GM18511 (cell line): ENCODE data around the gene CACNA1H.
"Not testable (repeated sequence)": the region's sequence is repeated elsewhere in the genome, so short reads cannot be mapped to it uniquely, and the experiment has no call there.

Experiments
- ATAC-seq: cut with Tn5 transposase; IDR thresholded peaks from one replicate; pipeline ENCODE4 v1.9.1; 2021; ENCODE audit warnings: mild to moderate bottlenecking, moderate library complexity; ENCODE audit not compliant: unreplicated experiment

The CACNA1H gene

GRCh38 chr16:1221628-1222552 lies 69.0 kb downstream of the CACNA1H start:
- no peak for ATAC-seq

DNA sequence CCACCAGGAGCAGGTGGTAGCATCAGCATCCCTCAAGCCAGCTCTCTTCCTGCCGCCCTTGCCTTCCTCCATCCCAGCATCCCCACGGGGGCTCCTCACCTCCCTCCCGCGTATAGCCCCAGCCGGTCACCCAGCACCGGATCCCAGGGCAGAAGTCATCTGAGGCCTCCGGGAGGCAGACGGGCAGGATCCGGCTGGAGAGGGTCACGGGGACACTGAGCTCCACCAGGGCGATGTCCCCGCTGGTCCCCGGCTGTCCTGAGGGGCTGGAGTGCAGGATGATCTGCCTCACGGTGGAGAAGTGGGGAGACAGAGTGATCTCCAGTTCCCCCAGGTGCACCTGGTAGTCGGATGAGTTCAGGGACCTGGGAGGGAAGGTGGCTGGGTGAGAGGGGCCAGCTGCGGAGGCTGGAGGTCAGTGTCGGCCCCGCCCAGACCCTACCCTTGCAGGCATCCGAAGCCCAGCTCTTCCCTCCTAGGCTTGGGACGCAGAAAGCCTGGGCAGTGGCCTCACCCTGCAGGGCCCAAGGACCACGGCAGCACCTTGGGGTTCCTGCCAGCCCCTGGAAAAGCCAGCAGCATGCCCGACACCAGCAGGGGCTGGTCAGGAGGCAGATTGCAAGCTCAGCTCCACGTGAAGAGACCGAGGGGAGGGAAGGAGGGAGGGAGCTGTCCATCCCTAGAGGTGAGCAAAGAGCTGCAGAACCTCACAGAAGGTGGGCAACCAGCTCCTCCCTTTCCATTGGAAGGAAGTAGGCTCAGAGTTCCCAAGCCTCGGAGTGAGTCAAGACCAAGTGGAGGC lies 69.8 kb downstream of the CACNA1H start:
- ATAC-seq: no peak

DNA sequence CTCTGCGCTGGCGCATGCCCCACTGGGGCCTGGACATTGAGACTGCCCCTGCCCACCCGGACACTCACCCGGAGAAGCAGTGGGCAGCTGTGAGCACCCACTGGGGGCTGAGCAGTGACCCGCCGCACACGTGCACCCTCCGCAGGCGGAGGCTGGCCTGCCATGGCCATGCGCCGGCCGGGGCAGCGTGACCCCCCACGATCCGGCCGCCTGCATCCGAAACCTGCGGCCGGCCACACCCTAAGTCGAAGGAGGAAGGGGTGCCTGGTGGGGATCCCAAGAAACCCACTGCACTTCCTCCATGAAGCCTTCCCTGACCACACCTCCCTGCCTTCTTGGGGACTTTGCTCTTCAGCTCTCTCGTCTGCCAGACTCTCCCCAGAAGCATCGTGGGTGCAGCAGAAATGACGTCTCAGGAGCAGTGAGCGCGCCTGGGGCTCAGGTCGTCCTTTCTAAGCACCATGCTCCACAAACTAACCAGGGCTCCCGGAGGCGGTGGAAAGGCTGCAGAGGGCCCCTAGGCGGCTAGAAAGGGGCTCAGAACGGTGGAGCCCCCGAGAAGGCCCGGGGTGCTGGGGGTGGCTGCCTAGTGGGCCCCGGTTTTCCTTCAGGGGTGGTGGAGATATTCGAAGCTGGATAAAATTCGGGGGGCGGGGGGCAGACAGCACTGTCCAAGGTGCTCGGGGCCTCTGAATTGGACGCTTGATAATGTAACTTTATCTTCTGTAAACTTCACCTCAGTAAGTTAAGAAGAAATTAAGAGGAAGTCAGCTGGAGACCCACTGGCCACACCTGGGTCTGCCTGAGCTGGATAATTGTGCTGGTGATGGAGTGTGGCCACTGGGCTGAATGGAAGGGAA lies 70.7 kb downstream of the CACNA1H start:
- ATAC-seq: no peak

GRCh38 chr16:1224558-1224957 lies 71.7 kb downstream of the CACNA1H start:
- no peak for ATAC-seq

DNA sequence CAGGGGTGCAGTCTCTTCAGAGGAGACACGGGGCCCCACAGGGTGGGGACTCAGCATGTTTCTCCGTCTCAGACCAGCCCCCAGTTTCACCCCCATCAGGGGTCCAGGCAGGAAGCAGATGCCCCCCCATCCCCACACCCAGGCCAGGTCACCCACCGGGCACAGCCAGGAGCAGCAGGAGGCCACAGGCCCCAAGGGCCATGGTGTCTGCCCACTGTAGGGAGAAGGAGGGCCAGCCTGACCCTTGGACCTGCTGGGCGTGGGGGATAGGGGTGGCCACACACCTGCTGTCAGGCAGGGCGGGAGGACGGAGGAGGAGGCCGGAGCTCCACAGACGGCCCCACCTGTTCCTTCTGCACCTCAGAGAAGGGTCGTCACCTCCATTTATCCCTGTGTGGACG lies 72.1 kb downstream of the CACNA1H start, which contains the start of gene TPSG1:
Gene TPSG1 (minus strand): TSS at position 218 of the 401 bp plus-strand sequence. CDS start 16 bp downstream, at position 202.
- ATAC-seq: no peak

- not testable (repeated sequence) for ATAC-seq
Measured at GRCh38 chr16:1225728-1226311, 72.9 kb downstream of the CACNA1H start.

- not testable (repeated sequence) for ATAC-seq
Measured at GRCh38 chr16:1226692-1227091, 73.8 kb downstream of the CACNA1H start.

- ATAC-seq: not testable (repeated sequence)
Measured at GRCh38 chr16:1228227-1228626, 75.3 kb downstream of the CACNA1H start.

- ATAC-seq: not testable (repeated sequence)
Measured at GRCh38 chr16:1229476-1229875, 76.6 kb downstream of the CACNA1H start.

DNA sequence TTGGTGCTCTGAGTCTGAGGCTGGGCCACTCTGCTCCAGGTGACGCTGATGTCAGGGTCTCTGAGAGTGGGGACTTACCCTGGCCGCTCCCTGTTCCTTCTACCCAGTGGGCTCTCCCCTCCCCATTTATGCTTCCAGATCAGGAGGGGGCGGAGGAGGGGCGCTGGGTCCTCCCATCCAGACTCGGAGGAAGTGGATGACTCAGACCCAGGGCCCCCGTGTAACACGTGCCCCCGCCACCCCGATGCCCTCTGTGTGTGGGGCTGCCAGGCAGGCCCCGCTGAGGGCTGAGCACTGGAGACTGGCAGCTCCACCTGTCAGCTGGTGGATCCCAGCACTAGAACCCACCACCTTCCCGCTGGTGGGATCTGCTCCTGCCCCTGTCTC lies 77.2 kb downstream of the CACNA1H start, which contains the start of gene TPSB2:
Gene TPSB2 (minus strand): TSS at position 101 of the 387 bp plus-strand sequence. CDS start 233 bp downstream, outside the sequence.
- ATAC-seq: not testable (repeated sequence)

DNA sequence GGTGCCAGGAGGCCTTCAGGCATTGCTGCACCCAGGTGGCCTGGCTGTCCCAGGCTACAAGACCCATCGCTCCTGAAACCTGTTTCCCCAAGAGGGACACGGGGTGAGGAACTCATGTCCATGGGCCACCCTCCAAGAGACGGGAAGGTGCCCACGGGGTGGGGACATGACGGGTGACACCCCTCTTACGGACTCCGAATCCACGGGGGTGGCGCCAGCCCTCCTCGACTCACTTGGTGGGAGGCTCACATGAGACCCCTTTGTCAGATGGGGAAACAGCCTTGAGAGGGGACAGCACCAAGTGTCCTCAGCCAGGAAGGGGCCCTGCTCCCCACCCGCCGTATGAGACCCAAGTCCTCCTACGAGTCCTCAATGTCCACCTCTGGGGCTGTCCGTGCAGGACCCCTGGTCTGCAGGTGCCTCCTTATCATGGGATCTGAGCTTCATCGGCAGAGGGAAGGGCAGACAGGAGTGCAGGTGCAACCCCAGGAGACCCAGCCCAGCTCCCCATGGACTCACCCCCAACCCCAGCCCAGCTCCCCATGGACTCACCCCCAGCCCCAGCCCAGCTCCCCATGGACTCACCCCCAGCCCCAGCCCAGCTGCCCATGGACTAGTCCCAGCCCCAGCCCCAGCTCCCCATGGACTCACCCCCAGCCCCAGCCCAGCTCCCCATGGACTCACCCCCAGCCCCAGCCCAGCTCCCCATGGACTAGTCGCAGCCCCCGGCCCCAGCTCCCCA lies 77.7 kb downstream of the CACNA1H start:
- ATAC-seq: not testable (repeated sequence)

- not testable (repeated sequence) for ATAC-seq
Measured at GRCh38 chr16:1231301-1231700, 78.4 kb downstream of the CACNA1H start.

DNA sequence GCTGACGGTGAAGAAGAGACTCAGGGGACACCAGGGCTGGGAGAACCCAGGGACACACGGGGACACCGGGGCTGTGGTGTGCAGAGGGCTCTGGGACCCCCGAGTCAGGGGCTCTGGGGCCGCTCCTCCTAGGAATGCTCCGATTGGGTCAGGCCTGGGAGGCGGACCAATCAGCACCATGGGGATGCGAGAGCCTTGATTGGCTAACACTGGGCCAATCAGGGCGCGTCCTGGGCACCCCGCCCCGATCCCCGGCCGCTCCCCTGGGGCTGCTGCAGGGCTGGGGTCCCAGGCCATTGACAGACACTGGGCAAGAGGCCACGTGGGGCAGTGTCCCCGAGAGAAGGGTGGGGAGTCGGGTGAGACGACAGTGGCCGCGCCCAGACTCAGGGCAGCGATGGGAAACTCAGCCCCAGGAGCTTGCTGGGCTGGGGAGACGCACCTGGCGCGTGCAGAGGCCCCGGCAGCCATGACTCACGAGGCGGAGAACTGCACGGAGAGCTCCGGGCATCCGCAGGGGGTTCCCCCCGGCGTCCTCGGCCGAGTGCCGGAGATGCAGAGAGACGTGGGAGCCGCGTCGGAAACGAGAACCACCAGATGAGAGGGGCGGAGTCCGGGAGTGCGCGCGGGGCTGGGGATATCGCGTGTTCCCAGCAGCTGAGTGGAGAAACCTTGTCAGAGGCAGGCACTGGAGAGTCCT lies 79.3 kb downstream of the CACNA1H start:
- ATAC-seq: not testable (repeated sequence)

- not testable (repeated sequence) for ATAC-seq
Measured at GRCh38 chr16:1236659-1237058, 83.8 kb downstream of the CACNA1H start.

DNA sequence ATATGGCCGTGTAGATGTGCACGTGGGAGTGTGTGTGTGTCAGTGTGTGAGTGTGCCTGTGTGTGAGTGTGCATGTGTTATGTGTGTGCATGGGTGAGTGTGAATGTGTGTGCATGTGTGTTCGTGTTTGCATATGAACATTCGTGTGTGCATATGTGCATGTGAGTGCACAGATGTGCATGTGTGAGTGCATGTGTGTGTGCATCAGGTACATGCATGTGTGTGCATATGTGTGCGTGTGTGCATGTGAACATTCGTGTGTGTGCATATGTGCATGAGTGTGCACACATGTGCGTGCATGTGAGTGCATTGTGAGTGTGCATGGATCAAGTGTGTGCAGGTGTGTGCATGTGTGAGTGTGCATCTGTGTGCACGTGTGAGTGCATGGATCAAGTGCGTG lies 85.1 kb downstream of the CACNA1H start:
- no peak for ATAC-seq

DNA sequence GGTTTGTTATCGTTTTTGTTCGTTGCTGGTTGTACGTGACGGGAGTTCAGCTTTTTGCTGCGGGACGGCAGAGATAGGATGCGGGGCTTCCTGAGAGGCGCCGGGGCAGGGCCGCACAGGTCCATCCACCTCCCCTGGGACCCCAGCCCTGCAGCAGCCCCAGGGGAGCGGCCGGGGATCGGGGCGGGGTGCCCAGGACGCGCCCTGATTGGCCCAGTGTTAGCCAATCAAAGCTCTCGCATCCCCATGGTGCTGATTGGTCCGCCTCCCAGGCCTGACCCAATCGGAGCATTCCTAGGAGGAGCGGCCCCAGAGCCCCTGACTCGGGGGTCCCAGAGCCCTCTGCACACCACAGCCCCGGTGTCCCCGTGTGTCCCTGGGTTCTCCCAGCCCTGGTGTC lies 86.0 kb downstream of the CACNA1H start:
- ATAC-seq: not testable (repeated sequence)

- not testable (repeated sequence) for ATAC-seq
Measured at GRCh38 chr16:1239575-1239974, 86.7 kb downstream of the CACNA1H start.

DNA sequence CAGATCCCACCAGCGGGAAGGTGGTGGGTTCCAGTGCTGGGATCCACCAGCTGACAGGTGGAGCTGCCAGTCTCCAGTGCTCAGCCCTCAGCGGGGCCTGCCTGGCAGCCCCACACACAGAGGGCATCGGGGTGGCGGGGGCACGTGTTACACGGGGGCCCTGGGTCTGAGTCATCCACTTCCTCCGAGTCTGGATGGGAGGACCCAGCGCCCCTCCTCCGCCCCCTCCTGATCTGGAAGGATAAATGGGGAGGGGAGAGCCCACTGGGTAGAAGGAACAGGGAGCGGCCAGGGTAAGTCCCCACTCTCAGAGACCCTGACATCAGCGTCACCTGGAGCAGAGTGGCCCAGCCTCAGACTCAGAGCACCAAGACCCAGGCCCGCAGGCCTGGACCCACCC lies 87.5 kb downstream of the CACNA1H start, which contains the start of gene TPSAB1:
Gene TPSAB1 (plus strand): TSS at position 270 of the 400 bp plus-strand sequence. CDS start 234 bp downstream, outside the sequence.
- not testable (repeated sequence) for ATAC-seq

DNA sequence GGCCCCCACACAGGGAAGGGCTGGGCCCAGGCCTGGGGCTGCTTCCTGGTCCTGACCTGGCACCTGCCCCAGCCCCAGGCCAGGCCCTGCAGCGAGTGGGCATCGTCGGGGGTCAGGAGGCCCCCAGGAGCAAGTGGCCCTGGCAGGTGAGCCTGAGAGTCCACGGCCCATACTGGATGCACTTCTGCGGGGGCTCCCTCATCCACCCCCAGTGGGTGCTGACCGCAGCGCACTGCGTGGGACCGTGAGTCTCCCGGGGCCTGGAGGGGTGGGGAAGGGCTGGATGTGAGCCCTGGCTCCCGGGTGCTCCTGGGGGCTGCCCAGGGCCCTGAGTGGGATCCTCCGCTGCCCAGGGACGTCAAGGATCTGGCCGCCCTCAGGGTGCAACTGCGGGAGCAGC lies 88.2 kb downstream of the CACNA1H start:
- not testable (repeated sequence) for ATAC-seq
